GM23338 (cell line): ENCODE data around the gene CDH23.

Experiments used
- CREB1 ChIP-seq: fragments of 250-450 bp; sonication (Bioruptor Pico); IDR thresholded peaks from 2 replicates; pipeline ENCODE4 v1.5.0; 2020; ENCODE audit warnings: low read depth, mild to moderate bottlenecking, moderate library complexity
- CTCF ChIP-seq, 2 experiments: fragments of 200-600 bp in 1 of 2; sonication (generic) in 1 of 2; conservative IDR thresholded peaks; 2 replicates each; pipeline versions ENCODE4 v1.5.1 to v1.6.1; 2016 to 2017; ENCODE audit warnings: antibody characterized with exemption in 2 of 2, low read depth in 2 of 2, mild to moderate bottlenecking in 2 of 2, moderate library complexity in 1 of 2
- EZH2 ChIP-seq: fragments of 200-600 bp; sonication (generic); IDR thresholded peaks from one replicate; pipeline ENCODE4 v1.8.0; 2017; ENCODE audit warnings: antibody characterized with exemption, mild to moderate bottlenecking, low read depth; ENCODE audit not compliant: unreplicated experiment
- EZH2phosphoT487 ChIP-seq: fragments of 200-600 bp; sonication (generic); IDR thresholded peaks from one replicate; pipeline ENCODE4 v1.8.1; 2018; ENCODE audit warnings: antibody characterized with exemption; ENCODE audit not compliant: unreplicated experiment
- POLR2AphosphoS5 ChIP-seq: IDR thresholded peaks from 2 replicates; pipeline ENCODE4 v1.6.1; 2016; ENCODE audit warnings: antibody characterized with exemption, low read depth
- REST ChIP-seq: IDR thresholded peaks from one replicate; pipeline ENCODE4 v1.6.1; 2018; ENCODE audit warnings: antibody characterized with exemption; ENCODE audit not compliant: unreplicated experiment

GRCh38 chr10:71480662-71481061 lies 83.9 kb downstream of the CDH23 start:
- TF ChIP-seq CTCF (conservative IDR thresholded peaks at IDR 0.05; ENCODE audit: low read depth in 2 of 2) (no peak), POLR2AphosphoS5 (no peak), EZH2phosphoT487 (no peak), REST (no peak), EZH2 (no peak), CREB1 (CRISPR knock-in tag) (no peak)
